ENCODE data around the gene FAM25A. TPM values are rescaled to one million over a fixed set of nuclear protein-coding genes. Genes with fewer than 3 reads are reported as not detected.
"Not testable (repeated sequence)": the region's sequence is repeated elsewhere in the genome, so short reads cannot be mapped to it uniquely, and the experiment has no call there.

The FAM25A gene
- total RNA-seq, 1 donor from 2014 or later = not detected

DNA sequence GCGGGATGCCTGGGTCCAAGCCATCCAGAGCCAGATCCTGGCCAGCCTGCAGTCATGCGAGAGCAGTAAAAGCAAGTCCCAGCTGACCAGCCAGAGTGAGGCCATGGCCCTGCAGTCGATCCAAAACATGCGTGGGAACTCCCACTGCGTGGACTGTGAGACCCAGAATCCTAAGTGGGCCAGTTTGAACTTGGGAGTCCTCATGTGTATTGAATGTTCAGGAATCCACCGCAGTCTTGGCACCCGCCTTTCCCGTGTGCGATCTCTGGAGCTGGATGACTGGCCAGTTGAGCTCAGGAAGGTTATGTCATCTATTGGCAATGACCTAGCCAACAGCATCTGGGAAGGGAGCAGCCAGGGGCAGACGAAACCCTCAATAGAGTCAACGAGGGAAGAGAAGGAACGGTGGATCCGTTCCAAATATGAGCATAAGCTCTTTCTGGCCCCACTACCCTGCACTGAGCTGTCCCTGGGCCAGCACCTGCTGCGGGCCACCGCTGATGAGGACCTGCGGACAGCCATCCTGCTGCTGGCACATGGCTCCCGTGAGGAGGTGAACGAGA is 10.9 kb upstream of the FAM25A start:
- DNase-seq; H3K27ac Mint-ChIP-seq; POLR2A ChIA-PET; H3K4me1 Mint-ChIP-seq; H3K27me3 Mint-ChIP-seq; H3K36me3 Mint-ChIP-seq (ENCODE audit: low read depth); CTCF ChIA-PET; intact Hi-C loops (cut with micrococcal nuclease); H3K4me3 Mint-ChIP-seq; ATAC-seq (ENCODE audit: low read depth); H3K9me3 Mint-ChIP-seq: not testable (repeated sequence)

GRCh38 chr10:87013528-87013927 is 6.6 kb upstream of the FAM25A start:
- POLR2A ChIA-PET; H3K27me3 Mint-ChIP-seq; H3K4me1 Mint-ChIP-seq; intact Hi-C loops (cut with micrococcal nuclease); CTCF ChIA-PET; DNase-seq; H3K36me3 Mint-ChIP-seq (ENCODE audit: low read depth); H3K4me3 Mint-ChIP-seq; H3K27ac Mint-ChIP-seq; H3K9me3 Mint-ChIP-seq; ATAC-seq (ENCODE audit: low read depth): not testable (repeated sequence)

DNA sequence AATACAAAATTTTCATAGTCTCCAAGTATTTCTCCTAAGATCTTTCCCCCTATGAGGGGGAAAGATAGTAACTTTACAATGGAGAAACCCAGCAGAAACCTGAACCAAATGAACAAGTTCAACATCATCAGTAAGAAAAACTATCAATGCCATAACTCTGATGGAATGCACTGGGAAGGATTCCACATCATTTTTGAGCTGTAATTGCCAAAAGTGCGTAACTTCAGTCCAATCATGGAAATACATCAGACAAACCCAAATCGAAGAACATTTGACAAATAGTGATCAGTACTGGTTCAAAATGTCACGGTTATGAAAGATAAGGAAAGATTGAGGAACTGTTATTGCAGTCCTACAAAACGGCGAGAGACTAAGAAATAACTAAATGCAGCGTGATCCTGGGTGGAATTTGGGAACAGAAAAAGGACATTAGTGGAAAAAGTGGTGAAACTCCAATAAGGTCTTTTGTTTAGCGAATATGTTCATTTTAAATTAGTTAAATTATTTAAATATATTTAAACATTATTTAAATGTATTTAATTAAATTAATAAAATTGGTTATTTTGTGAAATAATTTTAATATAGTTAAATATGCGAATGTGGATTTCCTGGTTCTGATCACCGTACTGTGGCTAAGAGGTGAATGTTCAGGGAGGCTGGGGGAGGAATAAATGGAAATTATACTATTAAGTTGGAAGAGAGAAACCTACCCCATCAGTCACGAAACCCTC is 4.9 kb upstream of the FAM25A start:
- ATAC-seq (ENCODE audit: low read depth); CTCF ChIA-PET; H3K9me3 Mint-ChIP-seq; H3K36me3 Mint-ChIP-seq (ENCODE audit: low read depth); H3K4me1 Mint-ChIP-seq; intact Hi-C loops (cut with micrococcal nuclease); H3K4me3 Mint-ChIP-seq; DNase-seq; POLR2A ChIA-PET; H3K27ac Mint-ChIP-seq; H3K27me3 Mint-ChIP-seq: not testable (repeated sequence)

- H3K27me3 Mint-ChIP-seq; POLR2A ChIA-PET; intact Hi-C loops (cut with micrococcal nuclease); H3K4me3 Mint-ChIP-seq; H3K9me3 Mint-ChIP-seq; DNase-seq; H3K27ac Mint-ChIP-seq; H3K36me3 Mint-ChIP-seq (ENCODE audit: low read depth); CTCF ChIA-PET; H3K4me1 Mint-ChIP-seq; ATAC-seq (ENCODE audit: low read depth): not testable (repeated sequence)
Measured at GRCh38 chr10:87018127-87018526, 2.0 kb upstream of the FAM25A start.

GRCh38 chr10:87019066-87019465 is 1.0 kb upstream of the FAM25A start:
- intact Hi-C loops (cut with micrococcal nuclease); H3K27me3 Mint-ChIP-seq; H3K9me3 Mint-ChIP-seq; H3K36me3 Mint-ChIP-seq (ENCODE audit: low read depth); H3K4me3 Mint-ChIP-seq; DNase-seq; H3K4me1 Mint-ChIP-seq; H3K27ac Mint-ChIP-seq; ATAC-seq (ENCODE audit: low read depth); CTCF ChIA-PET; POLR2A ChIA-PET: not testable (repeated sequence)

- H3K27me3 Mint-ChIP-seq; intact Hi-C loops (cut with micrococcal nuclease); H3K9me3 Mint-ChIP-seq; H3K27ac Mint-ChIP-seq; DNase-seq; H3K36me3 Mint-ChIP-seq (ENCODE audit: low read depth); H3K4me3 Mint-ChIP-seq; POLR2A ChIA-PET; ATAC-seq (ENCODE audit: low read depth); H3K4me1 Mint-ChIP-seq; CTCF ChIA-PET: not testable (repeated sequence)
Measured at GRCh38 chr10:87019504-87019903, 590 bp upstream of the FAM25A start.

DNA sequence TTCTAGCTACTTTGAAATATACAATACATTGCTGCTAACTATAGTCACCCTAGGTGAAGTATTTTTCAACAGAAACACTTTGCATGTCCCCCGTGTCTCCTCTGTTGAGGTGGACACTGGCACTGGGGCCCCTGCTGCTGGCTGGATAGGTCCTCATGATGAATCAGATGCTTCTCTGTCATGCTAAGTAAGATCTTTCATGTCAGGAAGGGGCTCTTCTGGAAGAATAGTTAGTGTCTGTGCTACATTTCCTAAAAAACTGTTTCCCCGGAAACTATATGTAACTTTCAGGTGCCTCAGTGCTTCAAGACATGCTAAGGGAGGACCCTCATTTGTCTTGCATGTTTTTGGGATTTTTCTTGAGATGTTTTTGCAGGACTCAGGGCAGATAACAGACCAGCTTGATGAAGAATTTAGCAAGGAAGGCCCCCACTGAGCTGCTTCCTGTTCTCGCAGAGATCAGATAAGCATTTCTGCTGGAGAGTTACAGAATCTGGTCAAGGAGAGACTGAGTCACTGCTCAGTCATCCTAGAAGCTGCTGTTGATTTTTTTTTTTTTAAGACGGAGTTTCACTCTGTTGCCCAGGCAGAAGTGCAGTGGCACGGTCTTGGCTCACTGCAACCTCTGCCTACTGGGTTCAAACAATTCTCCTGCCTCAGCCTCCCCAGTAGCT is 5.3 kb downstream of the FAM25A start:
- ATAC-seq (ENCODE audit: low read depth); H3K9me3 Mint-ChIP-seq; H3K27me3 Mint-ChIP-seq; H3K4me1 Mint-ChIP-seq; DNase-seq; H3K27ac Mint-ChIP-seq; POLR2A ChIA-PET; H3K36me3 Mint-ChIP-seq (ENCODE audit: low read depth); intact Hi-C loops (cut with micrococcal nuclease); CTCF ChIA-PET; H3K4me3 Mint-ChIP-seq: not testable (repeated sequence)

DNA sequence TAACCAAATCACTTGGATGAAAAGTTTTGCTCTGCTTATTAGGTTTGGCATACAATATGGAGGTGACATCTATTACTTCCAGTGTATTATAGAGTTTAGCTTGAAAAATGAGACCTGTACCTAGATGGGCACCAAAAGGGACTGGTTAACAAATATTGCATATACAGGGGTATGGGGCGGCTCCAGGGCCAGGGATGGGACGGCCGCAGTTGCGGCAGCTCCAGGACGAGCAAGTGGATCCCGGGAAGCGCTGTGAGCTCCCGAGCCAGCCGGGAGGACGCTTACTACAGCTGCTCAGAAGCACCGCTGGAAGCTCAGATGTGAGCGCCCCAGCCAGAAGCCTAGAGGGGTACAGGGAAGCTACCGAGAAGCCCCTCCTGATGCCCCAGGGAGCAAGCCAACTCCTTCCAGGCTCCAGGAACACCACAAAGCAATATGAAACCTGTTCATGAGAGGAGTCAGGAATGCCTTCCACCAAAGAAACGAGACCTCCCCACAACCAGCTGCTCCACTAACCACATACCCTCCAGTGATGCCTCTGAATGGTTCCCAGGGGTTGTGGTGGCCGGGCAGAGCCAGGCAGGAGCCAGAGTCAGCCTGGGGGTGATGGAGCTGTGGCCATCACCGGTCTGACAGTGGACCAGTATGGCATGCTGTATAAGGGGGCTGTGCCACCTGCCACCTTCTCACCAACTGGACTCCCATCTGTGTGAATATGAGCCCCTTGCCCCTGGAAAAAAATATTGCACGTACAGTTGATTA is 6.8 kb downstream of the FAM25A start:
- DNase-seq; H3K36me3 Mint-ChIP-seq (ENCODE audit: low read depth); intact Hi-C loops (cut with micrococcal nuclease); CTCF ChIA-PET; H3K9me3 Mint-ChIP-seq; ATAC-seq (ENCODE audit: low read depth); POLR2A ChIA-PET; H3K4me3 Mint-ChIP-seq; H3K27me3 Mint-ChIP-seq; H3K27ac Mint-ChIP-seq; H3K4me1 Mint-ChIP-seq: not testable (repeated sequence)

DNA sequence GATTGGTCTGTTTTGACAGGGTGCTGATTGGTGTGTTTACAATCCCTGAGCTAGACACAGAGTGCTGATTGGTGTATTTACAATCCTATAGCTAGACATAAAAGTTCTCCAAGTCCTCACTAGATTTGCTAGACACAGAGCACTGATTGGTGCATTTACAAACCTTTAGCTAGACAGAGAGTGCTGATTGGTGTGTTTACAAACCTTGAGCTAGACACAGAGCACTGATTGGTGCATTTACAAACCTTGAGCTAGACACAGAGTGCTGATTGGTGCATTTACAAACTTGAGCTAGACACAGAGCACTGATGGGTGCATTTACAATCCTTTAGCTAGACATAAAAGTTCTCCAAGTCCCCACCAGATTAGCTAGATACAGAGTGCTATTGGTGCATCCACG is 10.3 kb downstream of the FAM25A start:
- POLR2A ChIA-PET; H3K9me3 Mint-ChIP-seq; H3K4me1 Mint-ChIP-seq; H3K27me3 Mint-ChIP-seq; intact Hi-C loops (cut with micrococcal nuclease); H3K27ac Mint-ChIP-seq; H3K4me3 Mint-ChIP-seq; DNase-seq; ATAC-seq (ENCODE audit: low read depth); CTCF ChIA-PET; H3K36me3 Mint-ChIP-seq (ENCODE audit: low read depth): not testable (repeated sequence)
